ENCODE data around the gene CAVIN4.

DNA sequence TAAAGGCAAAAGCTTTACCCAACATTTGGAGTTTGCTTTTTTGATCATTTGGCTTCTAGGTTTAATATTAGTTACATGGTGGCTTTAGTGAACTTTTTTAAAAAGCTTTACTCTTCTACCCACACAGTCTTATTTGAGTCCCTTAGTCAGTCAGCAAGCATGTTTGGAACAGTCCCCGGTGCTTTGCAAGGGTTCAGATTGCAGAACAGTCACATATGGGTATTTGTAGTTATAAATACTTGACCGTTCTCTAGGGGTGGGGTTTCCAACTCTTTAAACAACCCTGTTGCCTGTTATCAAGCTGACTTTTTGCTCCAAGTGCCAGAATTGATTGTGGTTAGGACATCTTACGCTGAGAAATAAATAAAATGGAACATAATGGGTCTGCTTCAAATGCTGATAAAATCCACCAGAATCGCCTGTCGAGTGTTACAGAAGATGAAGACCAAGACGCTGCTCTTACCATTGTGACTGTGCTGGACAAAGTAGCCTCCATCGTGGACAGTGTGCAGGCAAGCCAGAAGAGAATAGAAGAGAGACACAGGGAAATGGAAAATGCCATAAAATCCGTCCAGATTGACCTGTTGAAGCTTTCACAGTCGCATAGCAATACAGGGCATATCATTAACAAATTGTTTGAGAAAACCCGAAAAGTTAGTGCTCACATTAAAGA is at the start of gene CAVIN4:
- TF ChIP-seq CTCF (IDR thresholded peaks at IDR 0.05): no peak
- no peak for TF ChIP-seq POLR2A (IDR thresholded peaks at IDR 0.05)

Measured in right lobe of liver (tissue), 4 donors.